Left cardiac atrium (tissue), 4 donors: ENCODE measurements around the gene TTF1. TPM values are rescaled to one million over a fixed set of nuclear protein-coding genes. Genes with fewer than 3 reads are reported as not detected.
A peak's percentile ranks its signal among the peaks of the same experiment; 100 is the strongest.
"Not testable (repeated sequence)": the region's sequence is repeated elsewhere in the genome, so short reads cannot be mapped to it uniquely, and the experiment has no call there.

Source experiments
- ATAC-seq, 2 donors: fragments of 200-7000 bp; cut with Tn5 transposase; one replicate each; pipeline ENCODE4 v1.9.1; 2020; ENCODE audit warnings: mild to moderate bottlenecking in 2 of 2, moderate library complexity in 2 of 2
- DNase-seq: peaks from one replicate; pipeline ENCODE4 v3.0.0-alpha.2; 2020
- intact Hi-C, 2 donors: fragments of 100-400 bp; cut with DNase I; formaldehyde crosslinking; loops; one replicate each; pipeline versions ENCODE4 v1.14.1 to v1.15.1; 2022 to 2023
- total RNA-seq, 2 donors: library from RNA; stranded (reverse); fragmentation: NEBNext Ultra II Directional; extraction: Animal tissue kit (Norgen Biotek cat#: 25700); gene quantifications; one replicate each; pipeline ENCODE4 v1.2.1, GENCODE V29; 2021
- donor health status: DM: no; HTN: yes; CAD: no.
- donor health status: DM: no; HTN: yes; CAD: no; lungs with severe emphysema.
- donor health status: DM: yes; HTN: yes; CAD: no.
- donor health status: Dilated cardiomyopathy.

TTF1 gene
- total RNA-seq, 2 donors from 2014 or later: 16.0 to 17.6 TPM

- no peak for ATAC-seq
- intact Hi-C loops: loop anchor here (10.0 kb wide), 2 partner anchors 90 to 160 kb away; no protein-coding TSS in a partner anchor
- DNase-seq: no peak
Measured at GRCh38 chr9:132414731-132415130, 8.1 kb upstream of the TTF1 start.

- no peak for ATAC-seq
- intact Hi-C loops: loop anchor here (2.0 to 10.0 kb wide), 3 partner anchors 91 to 161 kb away; no protein-coding TSS in a partner anchor
- DNase-seq: no peak
Measured at GRCh38 chr9:132413926-132414325, 7.3 kb upstream of the TTF1 start.

- intact Hi-C loops: loop anchor here (2.0 to 10.0 kb wide), 3 partner anchors 93 to 163 kb away; no protein-coding TSS in a partner anchor
- ATAC-seq (no peak), DNase-seq (no peak)
Measured at GRCh38 chr9:132412089-132412488, 5.4 kb upstream of the TTF1 start.

- intact Hi-C loops: loop anchor here (2.0 to 10.0 kb wide), 4 partner anchors 94 to 490 kb away; no protein-coding TSS in a partner anchor
- ATAC-seq: peak; percentile 25 to 31
- DNase-seq: peak; percentile 40
Measured at GRCh38 chr9:132411091-132411508, 4.5 kb upstream of the TTF1 start.

- ATAC-seq: no peak
- intact Hi-C loops: loop anchor here (2.0 to 10.0 kb wide), 4 partner anchors 94 to 490 kb away; no protein-coding TSS in a partner anchor
Measured at GRCh38 chr9:132410642-132411041, 4.0 kb upstream of the TTF1 start.

GRCh38 chr9:132409828-132410528 is 3.3 kb upstream of the TTF1 start, which contains the start of gene CFAP77:
CFAP77 (plus strand) TSS chr9:132410211; CDS start chr9:132410272, 61 bp downstream.
- peak; percentile 59 to 67 for ATAC-seq
- intact Hi-C loops: loop anchor here (2.0 to 10.0 kb wide), 4 partner anchors 95 to 491 kb away; no protein-coding TSS in a partner anchor
- DNase-seq: peak; percentile 60

More at GRCh38 chr9:132410642-132411041, 4.0 kb upstream of the TTF1 start:
- DNase-seq: no peak

- DNase-seq (peak; percentile 69), ATAC-seq (peak; percentile 63 to 78)
- intact Hi-C loops: no loop called here
Measured at GRCh38 chr9:132408521-132408920, 1.9 kb upstream of the TTF1 start.

- intact Hi-C loops: no loop called here
- DNase-seq (no peak), ATAC-seq (no peak)
Measured at GRCh38 chr9:132407196-132407595, 556 bp upstream of the TTF1 start.

- intact Hi-C loops: no loop called here
- ATAC-seq: no peak
Measured at GRCh38 chr9:132404228-132404881, 2.3 kb downstream of the TTF1 start.

GRCh38 chr9:132401824-132402223 is 4.8 kb downstream of the TTF1 start:
- intact Hi-C loops: loop anchor here in 1 of 2 donors (2.0 kb wide), 1 partner anchor 51 kb away; no protein-coding TSS in a partner anchor
- DNase-seq: no peak
- no peak for ATAC-seq

More at GRCh38 chr9:132404228-132404881, 2.3 kb downstream of the TTF1 start:
- no peak for DNase-seq

- ATAC-seq: no peak
- no peak for DNase-seq
- intact Hi-C loops: no loop called here
Measured at GRCh38 chr9:132395560-132395959, 11.1 kb downstream of the TTF1 start.

GRCh38 chr9:132391449-132391848 is 15.2 kb downstream of the TTF1 start:
- no peak for ATAC-seq
- intact Hi-C loops: no loop called here

GRCh38 chr9:132390966-132391365 is 15.7 kb downstream of the TTF1 start:
- no peak for ATAC-seq
- DNase-seq: no peak
- intact Hi-C loops: no loop called here

More at GRCh38 chr9:132391449-132391848, 15.2 kb downstream of the TTF1 start:
- DNase-seq: no peak

GRCh38 chr9:132387133-132387532 is 19.5 kb downstream of the TTF1 start:
- no peak for ATAC-seq
- no peak for DNase-seq
- intact Hi-C loops: no loop called here

GRCh38 chr9:132384376-132384775 is 22.3 kb downstream of the TTF1 start:
- ATAC-seq (no peak), DNase-seq (no peak)
- intact Hi-C loops: no loop called here

- ATAC-seq (no peak), DNase-seq (no peak)
- intact Hi-C loops: no loop called here
Measured at GRCh38 chr9:132383462-132383883, 23.2 kb downstream of the TTF1 start.

- ATAC-seq (no peak), DNase-seq (no peak)
- intact Hi-C loops: no loop called here
Measured at GRCh38 chr9:132381966-132382541, 24.6 kb downstream of the TTF1 start.

GRCh38 chr9:132378416-132378815 is 28.2 kb downstream of the TTF1 start:
- ATAC-seq, intact Hi-C loops, DNase-seq: not testable (repeated sequence)

- DNase-seq, ATAC-seq, intact Hi-C loops: not testable (repeated sequence)
Measured at GRCh38 chr9:132377769-132378168, 28.9 kb downstream of the TTF1 start.
